Inflammatory macrophage (primary cell): ENCODE data around the gene C1QBP.
A peak's percentile ranks its signal among the peaks of the same experiment; 100 is the strongest.
"Not testable (repeated sequence)": the region's sequence is repeated elsewhere in the genome, so short reads cannot be mapped to it uniquely, and the experiment has no call there.

Experiments
- DNase-seq, 2 donors: peaks; one replicate each; pipeline ENCODE4 v3.0.0-alpha.2; 2020 to 2022

C1QBP gene

GRCh38 chr17:5431949-5432556, 6.9 kb downstream of the C1QBP start:
- DNase-seq: no peak

GRCh38 chr17:5431234-5431633, 7.7 kb downstream of the C1QBP start:
- DNase-seq: not testable (repeated sequence)

- no peak for DNase-seq
Observed at GRCh38 chr17:5430413-5430999, 8.4 kb downstream of the C1QBP start.

- DNase-seq: no peak
Observed at GRCh38 chr17:5429191-5429887, 9.6 kb downstream of the C1QBP start.

GRCh38 chr17:5425826-5426225, 13.1 kb downstream of the C1QBP start:
- no peak for DNase-seq

DNA sequence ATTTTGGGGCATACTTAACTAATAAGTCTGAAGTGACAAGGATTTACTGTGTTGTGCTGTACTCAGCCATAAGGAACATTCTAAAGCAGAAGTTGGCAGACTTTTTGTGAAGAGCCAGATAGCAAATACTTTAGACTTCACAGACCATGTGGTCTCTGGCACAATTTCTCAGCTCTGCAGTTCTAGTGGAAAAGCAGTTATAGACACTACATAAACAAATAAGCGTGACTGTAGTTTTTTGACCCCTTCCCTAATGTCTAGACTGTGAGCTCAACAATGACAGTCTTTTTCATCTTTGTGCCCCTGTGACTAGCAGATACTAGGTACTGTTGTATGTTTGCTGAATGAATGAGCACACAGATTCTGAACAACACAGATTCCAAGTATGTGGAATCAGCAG, 14.0 kb downstream of the C1QBP start:
- no peak for DNase-seq

GRCh38 chr17:5422505-5422904, 16.4 kb downstream of the C1QBP start:
- no peak for DNase-seq

DNA sequence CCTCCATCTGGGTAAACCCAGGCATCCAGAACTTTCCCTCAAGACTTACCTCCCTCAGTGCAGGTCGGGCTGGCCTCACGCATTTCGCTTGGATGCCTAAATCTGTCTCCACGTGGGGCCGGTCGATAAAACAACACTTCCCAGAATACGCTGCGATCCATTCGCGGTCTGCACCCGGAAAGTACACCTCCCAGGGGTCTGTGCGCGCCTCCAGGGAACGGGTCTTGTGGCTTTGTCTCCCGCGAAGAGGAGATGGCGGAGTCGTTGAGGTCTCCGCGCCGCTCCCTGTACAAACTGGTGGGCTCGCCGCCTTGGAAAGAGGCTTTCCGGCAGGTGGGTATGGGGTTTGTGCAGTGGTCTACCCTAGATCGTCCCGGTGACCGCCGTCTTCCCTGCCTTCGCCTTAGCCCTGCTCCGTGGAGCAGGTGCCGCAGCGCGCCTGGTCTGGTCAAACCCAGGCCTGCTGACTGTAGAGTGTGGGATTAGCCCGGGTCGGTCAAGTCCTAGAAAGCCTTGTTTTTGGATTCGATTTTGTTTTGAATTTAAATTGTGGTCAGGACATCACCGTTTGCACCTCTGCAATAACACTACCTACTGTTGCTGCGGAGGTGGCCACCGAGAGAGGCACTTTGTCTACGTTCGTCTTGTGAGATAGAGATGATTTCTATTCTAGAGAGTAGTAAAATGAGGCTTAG, 18.8 kb downstream of the C1QBP start, which contains the start of gene RPAIN:
Gene RPAIN, plus strand, starts transcription at position 224 of the 695 bp plus-strand sequence. Its CDS starts 29 bp downstream, at position 253.
- peak; percentile 80 to 89 for DNase-seq

GRCh38 chr17:5419356-5419958, 19.5 kb downstream of the C1QBP start, which contains the start of gene NUP88:
NUP88 (minus strand) TSS chr17:5419662; CDS start chr17:5419650, 12 bp downstream.
- peak; percentile 93 to 97 for DNase-seq

GRCh38 chr17:5418858-5419355, 20.0 kb downstream of the C1QBP start:
- peak; percentile 32 to 46 for DNase-seq

DNA sequence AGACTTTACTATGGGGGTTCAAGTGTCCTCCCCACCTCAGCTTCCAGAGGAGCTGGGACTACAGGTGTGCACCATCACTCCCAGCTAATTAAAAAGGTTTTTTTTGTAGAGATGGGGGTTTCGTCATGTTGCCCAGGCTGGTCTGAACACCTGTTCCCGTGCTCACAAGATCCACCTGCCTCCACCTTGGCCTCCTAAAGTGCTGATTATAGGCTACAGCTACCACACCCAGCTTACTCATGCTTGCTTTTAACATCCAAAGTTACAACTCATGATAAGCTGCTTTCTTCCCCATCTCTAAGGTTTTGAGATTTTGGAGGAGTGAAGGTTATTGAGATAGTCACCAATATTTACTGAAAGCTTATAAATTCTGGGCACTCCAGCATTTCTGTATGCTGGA, 22.1 kb downstream of the C1QBP start:
- no peak for DNase-seq

GRCh38 chr17:5413682-5414081, 25.3 kb downstream of the C1QBP start:
- peak; percentile 25 to 45 for DNase-seq

- no peak for DNase-seq
Observed at GRCh38 chr17:5410594-5411272, 28.2 kb downstream of the C1QBP start.

- no peak for DNase-seq
Observed at GRCh38 chr17:5408186-5408585, 30.8 kb downstream of the C1QBP start.

- DNase-seq: no peak
Observed at GRCh38 chr17:5405400-5405799, 33.6 kb downstream of the C1QBP start.

GRCh38 chr17:5399767-5400166, 39.2 kb downstream of the C1QBP start:
- DNase-seq: no peak

- DNase-seq: no peak
Observed at GRCh38 chr17:5396612-5397011, 42.3 kb downstream of the C1QBP start.

DNA sequence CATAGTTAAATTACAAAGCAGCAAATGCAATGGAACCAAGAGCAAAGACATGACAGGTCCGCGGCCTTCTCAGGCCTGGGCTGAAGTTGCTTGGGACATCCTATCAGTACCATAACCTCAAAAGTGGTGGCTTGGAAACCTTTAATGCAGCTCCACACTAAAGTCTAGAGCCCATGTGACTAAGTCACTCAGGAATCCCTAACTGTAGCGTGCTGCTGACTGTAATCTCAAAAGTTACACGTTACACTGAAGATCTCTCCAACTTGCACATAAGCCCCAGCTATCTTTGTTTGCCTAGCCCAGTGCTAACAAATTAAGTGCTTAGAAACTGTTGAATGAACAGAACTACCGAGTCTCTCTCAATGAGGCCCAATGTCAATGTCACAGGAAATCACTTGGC, 47.3 kb downstream of the C1QBP start:
- no peak for DNase-seq
